Measurements from ENCODE around the gene LRMDA. TPM values are rescaled to one million over a fixed set of nuclear protein-coding genes. Genes with fewer than 3 reads are reported as not detected.

The LRMDA gene
- total RNA-seq, 1 experiment from 2014 or later, result not detected

- intact Hi-C loops (cut with micrococcal nuclease; ENCODE audit: unreplicated experiment), result no loop called here
- POLR2A ChIA-PET (ENCODE audit: low non-redundant PET), result no interaction called here
- CTCF ChIA-PET, result no interaction called here
- no peaks in the 10 kb centered on the region for H3K27me3 ChIP-seq (replicated peaks; ENCODE audit: insufficient read depth, low read depth, low read length, poor library complexity)
- H3K4me1 ChIP-seq (ENCODE audit: insufficient read depth, low read length, poor library complexity, severe bottlenecking), result no peaks in the 10 kb centered on the region
- H3K36me3 ChIP-seq (ENCODE audit: insufficient read depth, low read length, poor library complexity, severe bottlenecking), result no peaks in the 10 kb centered on the region
- BruUV-seq (replicated peaks), result no TSS peak
- no peak overlapping the region for H3K27ac ChIP-seq (ENCODE audit: low read depth, low read length, poor library complexity, severe bottlenecking)
- TF ChIP-seq CTCF (conservative IDR thresholded peaks at IDR 0.05; ENCODE audit: low read depth, low read length), result no peak
- no peak for TF ChIP-seq EZH2 (IDR thresholded peaks at IDR 0.05; ENCODE audit: borderline replicate concordance, low read depth, low read length, poor library complexity, severe bottlenecking)
- DNase-seq (ENCODE audit: low spot score), result no peak
- no peaks in the 10 kb centered on the region for H3K9me3 ChIP-seq (ENCODE audit: low read depth, low read length, poor library complexity, severe bottlenecking)
- no peak overlapping the region for H3K4me3 ChIP-seq (ENCODE audit: low read depth, low read length, poor library complexity, severe bottlenecking)
Observed at GRCh38 chr10:75825235-75825634, 393.8 kb downstream of the LRMDA start.

DNA sequence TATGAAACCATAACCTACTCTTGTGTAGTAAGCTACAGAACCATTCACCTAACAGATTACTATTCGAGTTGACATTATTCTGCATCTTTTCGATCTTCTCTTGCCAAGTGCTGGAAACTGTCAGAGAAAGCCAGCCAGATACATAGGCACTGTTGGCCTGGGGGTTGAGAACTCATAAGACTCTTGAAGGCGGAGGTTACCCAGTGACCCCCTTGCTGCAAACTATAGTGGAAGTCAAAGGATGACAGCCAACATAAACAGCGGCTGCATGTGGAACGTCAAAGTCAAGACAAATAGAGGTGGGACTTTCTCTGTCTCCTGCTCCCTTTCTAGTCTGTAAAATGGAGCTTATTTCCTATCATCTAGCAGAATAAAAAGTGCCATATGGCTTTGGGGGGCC lies 394.2 kb downstream of the LRMDA start:
- no peaks in the 10 kb centered on the region for H3K9me3 ChIP-seq (ENCODE audit: low read depth, low read length, poor library complexity, severe bottlenecking)
- H3K27ac ChIP-seq (ENCODE audit: low read depth, low read length, poor library complexity, severe bottlenecking), result no peak overlapping the region
- TF ChIP-seq EZH2 (IDR thresholded peaks at IDR 0.05; ENCODE audit: borderline replicate concordance, low read depth, low read length, poor library complexity, severe bottlenecking) (no peak), CTCF (conservative IDR thresholded peaks at IDR 0.05; ENCODE audit: low read depth, low read length) (no peak)
- no peak overlapping the region for H3K4me3 ChIP-seq (ENCODE audit: low read depth, low read length, poor library complexity, severe bottlenecking)
- H3K4me1 ChIP-seq (ENCODE audit: insufficient read depth, low read length, poor library complexity, severe bottlenecking), result no peaks in the 10 kb centered on the region
- no TSS peak for BruUV-seq (replicated peaks)
- ChIA-PET CTCF (no interaction called here), POLR2A (ENCODE audit: low non-redundant PET) (no interaction called here)
- intact Hi-C loops (cut with micrococcal nuclease; ENCODE audit: unreplicated experiment), result no loop called here
- no peak for DNase-seq (ENCODE audit: low spot score)
- H3K27me3 ChIP-seq (replicated peaks; ENCODE audit: insufficient read depth, low read depth, low read length, poor library complexity), result no peaks in the 10 kb centered on the region
- no peaks in the 10 kb centered on the region for H3K36me3 ChIP-seq (ENCODE audit: insufficient read depth, low read length, poor library complexity, severe bottlenecking)

DNA sequence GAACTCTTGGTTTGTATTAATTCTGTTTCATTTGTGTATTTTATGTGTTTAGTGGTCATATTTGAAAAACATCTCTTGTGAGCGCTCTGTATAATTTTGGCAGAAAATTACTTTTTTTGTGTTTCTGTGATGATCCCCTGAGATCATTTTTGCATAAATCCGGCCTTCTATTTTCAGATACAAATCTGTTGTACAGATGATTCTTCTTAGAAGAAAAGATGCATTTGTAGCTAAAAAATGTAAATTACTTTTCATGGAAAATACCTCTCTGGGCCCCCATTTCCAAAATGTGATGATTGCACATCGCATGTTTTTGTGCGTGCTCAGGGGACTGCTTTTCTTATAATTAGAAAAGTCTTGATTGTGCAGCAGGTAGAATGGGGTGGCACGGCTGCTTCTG lies 395.4 kb downstream of the LRMDA start:
- DNase-seq (ENCODE audit: low spot score), result no peak
- intact Hi-C loops (cut with micrococcal nuclease; ENCODE audit: unreplicated experiment), result no loop called here
- TF ChIP-seq CTCF (conservative IDR thresholded peaks at IDR 0.05; ENCODE audit: low read depth, low read length), result no peak
- no peak for TF ChIP-seq EZH2 (IDR thresholded peaks at IDR 0.05; ENCODE audit: borderline replicate concordance, low read depth, low read length, poor library complexity, severe bottlenecking)
- no peak overlapping the region for H3K4me3 ChIP-seq (ENCODE audit: low read depth, low read length, poor library complexity, severe bottlenecking)
- POLR2A ChIA-PET (ENCODE audit: low non-redundant PET), result no interaction called here
- H3K9me3 ChIP-seq (ENCODE audit: low read depth, low read length, poor library complexity, severe bottlenecking), result no peaks in the 10 kb centered on the region
- H3K27me3 ChIP-seq (replicated peaks; ENCODE audit: insufficient read depth, low read depth, low read length, poor library complexity), result no peaks in the 10 kb centered on the region
- H3K4me1 ChIP-seq (ENCODE audit: insufficient read depth, low read length, poor library complexity, severe bottlenecking), result no peaks in the 10 kb centered on the region
- CTCF ChIA-PET, result no interaction called here
- H3K27ac ChIP-seq (ENCODE audit: low read depth, low read length, poor library complexity, severe bottlenecking), result no peak overlapping the region
- BruUV-seq (replicated peaks), result no TSS peak
- H3K36me3 ChIP-seq (ENCODE audit: insufficient read depth, low read length, poor library complexity, severe bottlenecking), result no peaks in the 10 kb centered on the region
